HPDE6-E6E7 (cell line): ENCODE results near the gene BAHD1.

ENCODE experiments used
- DNase-seq: peaks from one replicate; pipeline ENCODE4 v3.0.0; 2011; ENCODE audit warnings: missing footprints; ENCODE audit errors: extremely low spot score

Gene BAHD1

GRCh38 chr15:40440743-40441564 is at the start of gene BAHD1:
BAHD1 (plus strand) TSS chr15:40440953; CDS start chr15:40458465, 17,512 bp downstream.
- peak; percentile 98 for DNase-seq

- no peak for DNase-seq
These were observed 47.5 kb upstream of the BAHD1 start for GRCh38 chr15:40392986-40393948.

- DNase-seq = no peak
These were observed 42.9 kb upstream of the BAHD1 start for GRCh38 chr15:40397688-40398412.

GRCh38 chr15:40398413-40398873 is 42.3 kb upstream of the BAHD1 start:
- no peak for DNase-seq

- no peak for DNase-seq
These were observed 41.4 kb upstream of the BAHD1 start for GRCh38 chr15:40399370-40399769.

- DNase-seq = peak; percentile 100
These were observed 35.0 kb upstream of the BAHD1 start, which contains the start of gene IVD for GRCh38 chr15:40405501-40406381. IVD (plus strand) TSS chr15:40405795; CDS start chr15:40405828, 33 bp downstream.

- DNase-seq = no peak
These were observed 33.3 kb upstream of the BAHD1 start for GRCh38 chr15:40407330-40407990.

GRCh38 chr15:40409366-40409765 is 31.4 kb upstream of the BAHD1 start:
- no peak for DNase-seq

- no peak for DNase-seq
These were observed 30.3 kb upstream of the BAHD1 start for GRCh38 chr15:40410476-40410875.

GRCh38 chr15:40412095-40412759 is 28.5 kb upstream of the BAHD1 start:
- DNase-seq = no peak

GRCh38 chr15:40413036-40413435 is 27.7 kb upstream of the BAHD1 start:
- no peak for DNase-seq

GRCh38 chr15:40414816-40415215 is 25.9 kb upstream of the BAHD1 start:
- no peak for DNase-seq

GRCh38 chr15:40415226-40415625 is 25.5 kb upstream of the BAHD1 start:
- DNase-seq = no peak

- no peak for DNase-seq
These were observed 24.7 kb upstream of the BAHD1 start for GRCh38 chr15:40416056-40416455.

- DNase-seq = no peak
These were observed 22.6 kb upstream of the BAHD1 start for GRCh38 chr15:40418126-40418525.

GRCh38 chr15:40420071-40420713 is 20.6 kb upstream of the BAHD1 start:
- DNase-seq = no peak

GRCh38 chr15:40420793-40421192 is 20.0 kb upstream of the BAHD1 start:
- DNase-seq = no peak

GRCh38 chr15:40421246-40422157 is 19.3 kb upstream of the BAHD1 start:
- peak; percentile 71 for DNase-seq
